Keratinocyte (primary cell): ENCODE results near the gene NGEF. TPM values are rescaled to one million over a fixed set of nuclear protein-coding genes. Genes with fewer than 3 reads are reported as not detected.

ENCODE experiments used
- DNase-seq: peaks from one replicate; pipeline ENCODE4 v3.0.0-alpha.2; 2011; ENCODE audit warnings: low read depth, missing footprints, low spot score
- FAIRE-seq: peaks from 2 replicates; lab custom pipeline; 2011; peaks lifted over from hg19 to GRCh38; lab: Jason Lieb, UNC
- H2AFZ ChIP-seq: 2 replicates; pipeline ENCODE4 v1.6.0; 2012; ENCODE audit warnings: low read length, control low read depth, inconsistent platforms; ENCODE audit not compliant: control insufficient read depth
- H3K27ac ChIP-seq: 2 replicates; pipeline ENCODE4 v1.5.1; 2011; ENCODE audit warnings: low read length; ENCODE audit not compliant: control insufficient read depth, insufficient read depth
- H3K27me3 ChIP-seq: 3 replicates; pipeline ENCODE4 v1.6.0; 2011; ENCODE audit warnings: low read length; ENCODE audit not compliant: control insufficient read depth, insufficient read depth; ENCODE audit errors: extremely low read depth
- H3K36me3 ChIP-seq, 2 experiments: 2 replicates in 1 of 2; 3 replicates in 1 of 2; pipeline ENCODE4 v1.5.1; 2011; ENCODE audit warnings: low read length in 2 of 2, mild to moderate bottlenecking in 1 of 2; ENCODE audit not compliant: control insufficient read depth in 2 of 2, insufficient read depth in 2 of 2; ENCODE audit errors: extremely low read depth in 1 of 2
- H3K4me1 ChIP-seq: 3 replicates; pipeline ENCODE4 v1.5.1; 2011; ENCODE audit warnings: low read length; ENCODE audit not compliant: control insufficient read depth, insufficient read depth; ENCODE audit errors: extremely low read depth
- H3K4me2 ChIP-seq: 3 replicates; pipeline ENCODE4 v1.6.0; 2011; ENCODE audit warnings: low read depth, low read length; ENCODE audit not compliant: control insufficient read depth, insufficient read depth; ENCODE audit errors: extremely low read depth
- H3K4me3 ChIP-seq, 3 experiments: fragments of 200-600 bp in 1 of 3; sonication (generic) in 1 of 3; 2 replicates in 2 of 3; 3 replicates in 1 of 3; pipeline ENCODE4 v1.5.1; 2011 to 2016; ENCODE audit warnings: low read length in 3 of 3, mild to moderate bottlenecking in 3 of 3, control low read depth in 2 of 3, inconsistent platforms in 1 of 3, low read depth in 1 of 3, mixed read lengths in 1 of 3, mixed run types in 1 of 3, moderate library complexity in 1 of 3; ENCODE audit not compliant: control insufficient read depth in 2 of 3, insufficient read depth in 2 of 3; ENCODE audit errors: extremely low read depth in 1 of 3
- H3K79me2 ChIP-seq: 2 replicates; pipeline ENCODE4 v1.6.0; 2012; ENCODE audit warnings: low read length; ENCODE audit not compliant: control insufficient read depth, insufficient read depth
- H3K9ac ChIP-seq: 3 replicates; pipeline ENCODE4 v1.6.0; 2011; ENCODE audit warnings: low read length; ENCODE audit not compliant: control insufficient read depth, insufficient read depth; ENCODE audit errors: extremely low read depth
- H3K9me1 ChIP-seq: 3 replicates; pipeline ENCODE4 v1.6.0; 2011; ENCODE audit warnings: low read length; ENCODE audit not compliant: control insufficient read depth, insufficient read depth; ENCODE audit errors: extremely low read depth
- H3K9me3 ChIP-seq: 2 replicates; pipeline ENCODE4 v1.5.1; 2012; ENCODE audit warnings: low read depth, low read length; ENCODE audit not compliant: control insufficient read depth
- H4K20me1 ChIP-seq: 3 replicates; pipeline ENCODE4 v1.6.0; 2011; ENCODE audit warnings: low read length; ENCODE audit not compliant: control insufficient read depth, insufficient read depth; ENCODE audit errors: extremely low read depth
- EZH2 ChIP-seq: IDR thresholded peaks from one replicate; pipeline ENCODE4 v1.6.1; 2012; ENCODE audit warnings: inconsistent platforms, mild to moderate bottlenecking, low read length, moderate library complexity
- dilution Hi-C: fragments of 300-500 bp; cut with MboI; formaldehyde crosslinking; loops from one replicate; pipeline ENCODE4 v1.7.0; 2020; ENCODE audit warnings: low sequenced_read_pairs; ENCODE audit not compliant: extremely low pct_ligation_motif_present
- polyA plus RNA-seq, 5 experiments: library from polyadenylated mRNA; depleted of rRNA in 3 of 5; stranded (reverse) in 3 of 5; stranded (forward) in 1 of 5; unstranded in 1 of 5; fragments of >200 nt; gene quantifications; 1 replicate in 1 of 5; 2 replicates in 3 of 5; 3 replicates in 1 of 5; pipeline versions ENCODE4 v1.2.1 to v1.2.3, GENCODE V29; 2011 to 2012; ENCODE audit warnings: missing spikeins in 2 of 5, low read depth in 1 of 5, low replicate concordance in 1 of 5
- TF ChIP-seq, protein P1 (sequence below), 3 experiments: IDR thresholded peaks in 1 of 3; conservative IDR thresholded peaks in 1 of 3; optimal IDR thresholded peaks in 1 of 3; 2 replicates in 2 of 3; 3 replicates in 1 of 3; pipeline versions ENCODE3 to v1.5.1; 2011; ENCODE audit warnings: low read length in 3 of 3, mild to moderate bottlenecking in 3 of 3, moderate library complexity in 2 of 3, control low read depth in 1 of 3, inconsistent platforms in 1 of 3; ENCODE audit not compliant: insufficient read depth in 2 of 3; ENCODE audit errors: extremely low read depth in 1 of 3

Gene NGEF
- polyA plus RNA-seq, 1 donor (not counting 4 experiments of a cell fraction or from before 2014, with no cell fraction given) = 0.17 TPM

DNA sequence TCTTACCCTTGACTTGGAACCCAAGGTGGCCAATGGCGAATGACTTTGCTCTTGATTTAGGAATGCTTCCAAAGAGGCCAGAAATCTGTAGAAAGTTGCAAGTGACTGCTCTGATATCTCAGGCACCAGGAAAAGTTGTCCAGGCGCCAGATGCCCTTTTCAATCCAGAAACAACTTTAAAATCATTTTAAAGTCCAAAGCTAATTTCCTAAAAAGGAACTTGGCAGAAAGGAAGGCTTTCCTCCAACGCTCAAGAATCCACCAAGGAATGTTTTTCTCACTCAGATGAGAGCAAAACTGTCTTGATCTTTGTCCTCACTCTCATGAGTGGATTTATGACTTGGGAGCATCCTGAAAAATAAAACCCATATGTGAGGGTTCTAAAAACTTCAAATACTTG lies 5.3 kb downstream of the NGEF start:
- dilution Hi-C loops = no loop called here
- no peaks in the 10 kb centered on the region for H3K36me3 ChIP-seq
- H3K79me2 ChIP-seq = no peaks in the 10 kb centered on the region
- H3K27ac ChIP-seq = no peak overlapping the region
- no peaks in the 10 kb centered on the region for H3K9me3 ChIP-seq
- H3K4me2 ChIP-seq = no peak overlapping the region
- H3K4me1 ChIP-seq = no peaks in the 10 kb centered on the region
- peaks cover 21% of the 10 kb centered on the region for H3K27me3 ChIP-seq
- no peak overlapping the region for H3K9ac ChIP-seq
- no peak overlapping the region for H2AFZ ChIP-seq
- H3K4me3 ChIP-seq = no peak overlapping the region
- FAIRE-seq (no peak), DNase-seq (no peak)
- H3K9me1 ChIP-seq = no peaks in the 10 kb centered on the region
- H4K20me1 ChIP-seq = no peaks in the 10 kb centered on the region
- TF ChIP-seq, protein P1, sequence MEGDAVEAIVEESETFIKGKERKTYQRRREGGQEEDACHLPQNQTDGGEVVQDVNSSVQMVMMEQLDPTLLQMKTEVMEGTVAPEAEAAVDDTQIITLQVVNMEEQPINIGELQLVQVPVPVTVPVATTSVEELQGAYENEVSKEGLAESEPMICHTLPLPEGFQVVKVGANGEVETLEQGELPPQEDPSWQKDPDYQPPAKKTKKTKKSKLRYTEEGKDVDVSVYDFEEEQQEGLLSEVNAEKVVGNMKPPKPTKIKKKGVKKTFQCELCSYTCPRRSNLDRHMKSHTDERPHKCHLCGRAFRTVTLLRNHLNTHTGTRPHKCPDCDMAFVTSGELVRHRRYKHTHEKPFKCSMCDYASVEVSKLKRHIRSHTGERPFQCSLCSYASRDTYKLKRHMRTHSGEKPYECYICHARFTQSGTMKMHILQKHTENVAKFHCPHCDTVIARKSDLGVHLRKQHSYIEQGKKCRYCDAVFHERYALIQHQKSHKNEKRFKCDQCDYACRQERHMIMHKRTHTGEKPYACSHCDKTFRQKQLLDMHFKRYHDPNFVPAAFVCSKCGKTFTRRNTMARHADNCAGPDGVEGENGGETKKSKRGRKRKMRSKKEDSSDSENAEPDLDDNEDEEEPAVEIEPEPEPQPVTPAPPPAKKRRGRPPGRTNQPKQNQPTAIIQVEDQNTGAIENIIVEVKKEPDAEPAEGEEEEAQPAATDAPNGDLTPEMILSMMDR (optimal IDR thresholded peaks at IDR 0.05 in 1 of 3, IDR thresholded peaks at IDR 0.05 in 1 of 3, conservative IDR thresholded peaks at IDR 0.05 in 1 of 3; ENCODE audit: extremely low read depth in 1 of 3, insufficient read depth in 2 of 3, low read length in 3 of 3) = no peak
- TF ChIP-seq EZH2 = no peak

GRCh38 chr2:233007270-233007669 lies 5.8 kb downstream of the NGEF start:
- Histone ChIP-seq H3K9me3 (no peaks in the 10 kb centered on the region), H3K27ac (no peak overlapping the region), H3K4me3 (no peak overlapping the region), H2AFZ (no peak overlapping the region), H3K36me3 (no peaks in the 10 kb centered on the region), H3K4me2 (no peak overlapping the region), H3K27me3 (peaks cover 19% of the 10 kb centered on the region), H3K9me1 (no peaks in the 10 kb centered on the region), H4K20me1 (no peaks in the 10 kb centered on the region), H3K9ac (no peak overlapping the region), H3K4me1 (no peaks in the 10 kb centered on the region), H3K79me2 (no peaks in the 10 kb centered on the region)
- FAIRE-seq = no peak
- no peak for DNase-seq
- TF ChIP-seq, protein P1 (optimal IDR thresholded peaks at IDR 0.05 in 1 of 3, IDR thresholded peaks at IDR 0.05 in 1 of 3, conservative IDR thresholded peaks at IDR 0.05 in 1 of 3; ENCODE audit: extremely low read depth in 1 of 3, insufficient read depth in 2 of 3, low read length in 3 of 3) = no peak
- no peak for TF ChIP-seq EZH2
- dilution Hi-C loops = no loop called here
